Middle frontal gyrus (tissue), 1 donor: ENCODE results near the gene MAN1A1.
"Not testable (repeated sequence)": the region's sequence is repeated elsewhere in the genome, so short reads cannot be mapped to it uniquely, and the experiment has no call there.

Experiments used
- DNase-seq: peaks from one replicate; pipeline ENCODE4 v3.0.0-alpha.2; 2015; ENCODE audit warnings: low spot score; ENCODE audit errors: extremely low spot score

MAN1A1 gene

GRCh38 chr6:119349361-119350201, at the start of gene MAN1A1:
Gene MAN1A1, minus strand, starts transcription at chr6:119349761. Its CDS starts 696 bp downstream, at chr6:119349065.
- DNase-seq = peak; percentile 74

DNA sequence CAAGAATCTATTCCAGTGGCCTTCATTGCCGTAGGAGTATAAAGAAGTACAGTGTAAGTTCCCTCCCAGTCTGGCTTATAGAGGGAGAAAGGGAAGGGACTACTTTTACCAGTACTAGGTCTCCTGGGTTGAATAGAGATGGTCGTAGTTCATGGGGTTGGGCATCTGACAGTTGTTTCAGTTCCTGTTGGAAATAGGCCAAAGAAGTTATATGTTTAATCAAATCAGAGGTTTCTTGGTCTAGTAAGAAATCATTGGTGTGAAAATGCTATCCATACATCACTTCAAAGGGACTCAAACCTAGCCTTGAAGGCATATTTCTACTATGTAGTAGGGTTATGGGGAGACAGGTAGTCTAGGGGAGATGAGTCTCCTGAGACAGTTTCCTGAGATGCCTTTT, 45.6 kb upstream of the MAN1A1 start:
- DNase-seq = no peak

- DNase-seq = no peak
Measured at GRCh38 chr6:119390247-119390793, 40.8 kb upstream of the MAN1A1 start.

DNA sequence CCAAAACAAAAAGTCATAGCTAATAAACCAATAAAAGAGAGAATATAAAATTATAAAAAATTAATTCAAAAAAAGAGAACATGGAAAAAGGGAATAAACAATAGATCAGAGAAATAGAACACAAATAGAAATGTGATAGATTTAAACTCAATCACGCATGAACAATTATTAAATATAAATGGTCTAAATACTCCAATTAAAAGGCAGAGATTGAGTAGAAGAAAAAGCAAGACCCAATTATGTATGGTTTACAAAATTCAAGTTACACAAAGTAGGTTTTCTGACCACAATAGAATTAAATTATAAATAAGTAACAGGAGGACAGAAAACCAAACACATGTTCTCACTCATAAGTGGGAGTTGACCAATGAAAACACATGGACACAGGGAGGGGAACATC, 36.4 kb upstream of the MAN1A1 start:
- no peak for DNase-seq

DNA sequence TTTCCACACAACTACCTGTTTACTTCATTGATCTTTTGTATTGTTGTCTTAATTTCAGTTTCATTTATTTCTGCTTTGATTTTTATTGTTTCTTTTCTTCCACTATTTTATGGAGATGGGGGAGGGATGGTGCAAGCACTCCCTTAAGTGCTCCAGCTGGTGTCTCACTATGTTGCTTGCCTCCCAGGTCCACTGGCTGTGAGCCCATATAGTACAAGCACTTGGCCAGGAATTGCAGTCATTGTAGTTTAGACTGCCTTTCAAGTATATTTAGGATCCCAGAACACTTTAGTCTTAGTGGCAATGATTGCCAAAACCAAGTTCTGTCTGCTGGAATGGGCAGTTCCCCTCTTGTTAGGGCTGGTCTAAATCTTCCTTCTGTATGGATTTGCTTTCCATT, 34.9 kb upstream of the MAN1A1 start:
- no peak for DNase-seq

GRCh38 chr6:119379809-119380208, 30.2 kb upstream of the MAN1A1 start:
- no peak for DNase-seq

GRCh38 chr6:119377043-119377442, 27.5 kb upstream of the MAN1A1 start:
- not testable (repeated sequence) for DNase-seq

- DNase-seq = no peak
Measured at GRCh38 chr6:119370080-119370479, 20.5 kb upstream of the MAN1A1 start.

DNA sequence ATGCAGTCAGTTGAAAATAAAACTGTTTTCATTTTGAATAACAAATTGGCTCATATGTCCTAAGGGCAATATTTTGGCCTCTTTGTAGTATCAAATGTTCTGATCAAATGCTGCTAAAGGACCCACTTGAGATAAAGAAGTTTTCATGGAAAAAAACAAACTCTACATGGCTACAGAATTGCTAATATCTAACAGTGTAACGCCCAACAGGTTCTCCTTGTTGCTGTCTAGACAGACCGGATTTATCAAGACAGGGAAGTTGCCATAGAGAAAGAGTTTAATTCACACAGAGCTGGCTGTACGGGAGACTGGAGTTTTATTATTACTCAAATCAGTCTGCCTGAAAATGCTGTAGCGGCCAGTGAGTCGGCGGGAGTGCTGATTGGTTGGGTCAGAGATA, 19.4 kb upstream of the MAN1A1 start:
- no peak for DNase-seq

GRCh38 chr6:119361209-119361608, 11.6 kb upstream of the MAN1A1 start:
- no peak for DNase-seq

DNA sequence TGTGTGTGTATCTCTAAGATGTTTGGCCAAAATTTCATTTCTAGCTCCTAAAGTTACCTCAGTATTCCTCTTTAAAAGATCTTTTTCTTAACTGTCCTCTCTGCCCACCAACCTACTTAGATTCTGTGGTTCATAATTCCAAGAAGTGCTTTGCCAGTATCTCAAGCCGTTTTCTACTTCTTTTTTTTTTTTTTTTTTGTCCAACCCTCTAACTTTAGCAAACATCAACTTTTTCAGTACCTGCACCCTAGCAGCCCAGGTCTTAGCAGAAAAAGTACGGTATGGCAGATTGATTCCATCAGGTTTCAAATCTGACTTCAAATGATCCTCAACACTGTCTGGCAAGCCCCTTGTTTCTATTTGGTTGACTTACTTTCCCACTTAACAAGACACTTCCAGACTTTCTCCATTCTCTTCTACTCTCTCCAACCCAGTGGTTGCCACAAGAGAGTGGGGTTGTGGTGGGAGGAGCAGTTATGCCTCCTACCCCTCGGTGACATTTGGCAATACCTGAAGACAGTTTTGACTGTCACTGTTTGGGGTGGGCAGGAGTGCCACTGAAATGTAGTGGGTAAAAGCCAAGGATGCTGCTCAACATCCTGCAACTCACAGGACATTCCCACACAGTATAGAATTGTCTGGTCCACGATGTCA, 10.8 kb upstream of the MAN1A1 start:
- no peak for DNase-seq

DNA sequence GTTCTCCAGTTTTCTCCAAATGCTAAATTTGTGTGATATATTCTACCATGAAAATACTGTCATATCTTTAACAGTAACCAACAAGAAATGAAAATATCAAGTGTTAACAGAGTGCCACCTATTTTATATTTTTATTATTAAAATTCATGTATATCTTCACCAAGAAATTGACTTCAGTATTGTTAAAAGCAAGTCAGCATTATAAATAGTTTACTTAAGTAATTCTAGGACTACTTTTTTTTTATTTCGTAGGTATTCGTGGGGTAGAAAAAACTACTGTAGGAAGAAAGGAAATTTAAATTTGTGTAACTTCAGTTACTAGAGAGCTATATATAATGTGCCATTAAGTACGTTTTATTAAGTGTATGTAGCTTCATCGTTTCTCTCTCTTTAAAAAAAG, 6.3 kb upstream of the MAN1A1 start:
- no peak for DNase-seq

DNA sequence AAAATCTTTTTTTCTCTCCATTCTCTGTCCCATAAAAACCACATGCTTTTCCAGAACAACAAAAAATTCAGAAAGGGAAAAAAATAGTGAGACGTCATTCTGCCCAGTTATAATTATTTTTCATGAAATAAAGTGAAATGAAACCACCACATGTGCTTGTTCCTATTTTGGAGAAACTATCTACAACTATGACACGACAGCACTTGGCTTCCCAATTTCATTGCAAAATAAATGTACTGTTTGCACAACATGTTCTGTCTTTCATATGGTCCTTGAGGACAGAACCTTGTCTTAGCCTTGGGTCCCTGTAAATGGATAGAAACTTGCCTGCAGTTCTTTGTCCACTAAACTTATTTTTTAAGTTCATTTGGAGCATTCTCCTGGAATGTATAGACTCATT, 5.6 kb upstream of the MAN1A1 start:
- DNase-seq = no peak

DNA sequence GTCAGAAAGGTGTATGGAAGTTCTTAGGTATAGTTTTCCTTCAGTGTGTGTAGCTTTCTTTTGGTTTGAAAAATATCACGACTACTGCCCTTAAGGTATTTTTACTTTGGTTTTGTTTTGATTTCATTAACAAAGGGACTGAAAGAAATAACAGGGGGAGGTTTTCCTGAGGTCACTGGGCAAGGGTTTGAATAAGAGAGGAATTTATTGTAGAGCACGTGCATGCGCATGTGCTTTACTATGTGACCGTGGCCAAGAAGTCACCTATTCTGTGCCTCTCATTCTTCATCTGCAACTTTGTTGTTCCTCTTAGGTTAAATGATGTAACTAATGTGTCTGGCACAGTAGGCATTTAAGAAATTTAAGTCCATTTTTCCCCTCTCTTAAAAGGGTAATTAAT, 4.1 kb upstream of the MAN1A1 start:
- DNase-seq = no peak

DNA sequence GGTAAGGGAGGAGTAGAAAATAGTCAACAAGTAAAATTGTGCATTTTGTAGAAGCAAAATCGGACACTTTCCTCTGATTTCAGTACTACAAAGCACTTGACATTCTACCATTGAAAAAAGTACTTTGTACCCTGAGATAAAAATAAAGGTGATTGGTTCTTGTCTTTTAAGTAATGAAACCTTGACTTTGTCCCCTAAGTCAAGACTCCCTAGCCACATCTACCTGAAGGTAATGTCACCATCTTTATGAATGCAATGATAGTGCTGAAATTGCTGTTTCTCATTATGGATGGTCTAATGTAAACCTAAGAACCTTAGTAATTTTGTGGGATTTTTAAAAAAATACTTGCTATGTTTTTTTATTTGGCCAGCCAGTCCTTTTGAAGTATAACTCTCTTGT, 2.4 kb upstream of the MAN1A1 start:
- DNase-seq = no peak

DNA sequence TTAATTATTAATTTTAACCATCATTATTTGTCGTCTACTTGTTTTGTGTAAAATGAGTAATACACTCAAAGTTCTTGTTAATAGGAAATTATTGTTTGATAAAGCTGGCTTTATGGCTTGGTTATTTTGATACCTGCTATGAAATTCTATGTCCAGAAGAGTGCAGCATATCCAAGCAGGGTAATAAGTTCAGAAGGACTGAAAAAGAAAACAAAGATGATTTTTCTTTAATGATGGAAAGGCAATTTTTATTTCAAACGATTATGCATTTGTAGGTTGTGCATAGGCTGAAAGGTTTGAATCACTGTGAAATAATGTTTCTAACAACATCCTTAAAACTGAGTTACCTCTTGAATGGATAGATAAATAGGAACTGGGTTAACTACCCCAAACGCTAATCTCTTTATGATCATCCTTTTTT, 1.4 kb upstream of the MAN1A1 start:
- no peak for DNase-seq

DNA sequence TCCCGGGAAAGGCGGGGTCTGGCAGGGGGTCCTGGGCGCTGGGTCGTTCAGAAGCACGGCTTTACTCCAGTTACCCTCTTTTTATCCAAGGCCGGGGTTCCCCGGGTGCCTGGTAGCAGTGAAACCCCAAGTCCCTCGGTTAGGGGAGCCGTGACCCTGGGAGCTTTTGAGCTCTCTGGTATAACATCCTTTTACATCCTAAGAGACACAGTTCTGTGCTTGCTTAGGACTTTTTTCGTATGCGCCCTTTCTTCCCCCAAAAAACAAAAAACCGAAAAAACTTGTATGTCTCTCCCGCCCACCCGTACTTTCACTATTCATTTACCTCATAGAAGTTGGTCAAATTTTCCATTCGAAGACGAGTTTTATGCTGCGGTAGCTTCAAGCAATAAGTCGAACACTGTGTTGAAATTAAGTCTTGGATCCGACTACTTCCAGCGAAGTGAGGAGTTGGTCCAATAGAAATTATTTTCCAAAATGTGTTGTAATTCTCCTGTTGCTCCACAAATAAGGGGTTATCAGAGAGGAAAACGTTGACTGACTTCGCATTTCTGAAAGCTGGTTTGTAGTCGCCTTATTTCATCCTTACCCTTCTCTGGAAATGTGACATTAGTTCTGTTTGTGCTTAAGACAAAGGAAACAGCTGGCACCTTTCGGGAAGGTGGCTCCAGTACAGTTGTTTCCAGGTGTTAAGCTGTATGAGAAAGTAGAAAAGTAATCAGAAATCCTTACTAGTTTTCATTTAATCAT, 816 bp upstream of the MAN1A1 start:
- DNase-seq = no peak

- DNase-seq = no peak
Measured at GRCh38 chr6:119348748-119349360, 707 bp downstream of the MAN1A1 start.

- no peak for DNase-seq
Measured at GRCh38 chr6:119348096-119348747, 1.3 kb downstream of the MAN1A1 start.

DNA sequence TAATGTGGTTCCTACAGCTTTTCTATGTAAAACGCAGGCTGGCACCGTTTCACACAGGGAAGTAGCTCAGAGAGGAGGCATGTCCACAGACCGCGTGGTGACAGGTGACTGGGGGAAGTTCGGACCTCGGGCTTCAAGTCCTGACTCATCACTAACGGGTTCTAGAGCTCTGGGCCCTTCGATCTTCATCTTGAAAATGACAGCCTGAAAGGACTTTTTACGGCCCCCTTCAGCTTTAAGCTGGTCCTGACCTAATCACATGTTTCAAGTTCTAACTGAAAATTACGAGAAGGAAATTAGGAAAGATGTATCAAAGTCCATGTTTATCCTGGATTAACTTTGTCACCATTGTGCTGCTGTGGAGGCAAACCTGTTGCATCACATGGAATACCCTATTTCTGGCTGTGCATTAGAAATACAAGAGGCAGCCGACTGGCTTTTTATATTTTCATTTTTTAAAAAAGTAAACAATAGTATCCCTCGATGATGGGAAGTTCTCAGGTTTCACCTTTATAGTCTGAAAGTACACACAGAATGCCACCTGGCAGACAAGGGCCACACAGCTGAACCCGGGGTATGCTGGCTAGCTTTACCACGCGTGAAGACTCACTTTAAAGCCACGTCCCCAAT, 2.0 kb downstream of the MAN1A1 start:
- no peak for DNase-seq
